SK-N-SH treated with all-trans-retinoic acid at 6 μM for 48 hours (cell line): ENCODE data around the gene RPE.

ENCODE experiments used
- ATAC-seq: fragments of 200-7000 bp; cut with Tn5 transposase; 3 replicates; pipeline ENCODE4 v1.9.1; 2020; ENCODE audit warnings: mild to moderate bottlenecking, moderate library complexity
- BACH2 ChIP-seq: fragments of 250-450 bp; sonication (Bioruptor Pico); IDR thresholded peaks from 2 replicates; pipeline ENCODE4 v1.9.0; 2021; ENCODE audit warnings: mild to moderate bottlenecking, borderline replicate concordance
- CREB5 ChIP-seq: fragments of 250-450 bp; sonication (Bioruptor Pico); IDR thresholded peaks from 2 replicates; pipeline ENCODE4 v1.5.1; 2020; ENCODE audit warnings: low read depth, mild to moderate bottlenecking, moderate library complexity
- CSDC2 ChIP-seq: fragments of 250-450 bp; sonication (Bioruptor Pico); IDR thresholded peaks from 2 replicates; pipeline ENCODE4 v1.5.0; 2020; ENCODE audit warnings: mild to moderate bottlenecking, moderate library complexity
- CSRNP3 ChIP-seq: fragments of 250-450 bp; sonication (Bioruptor Pico); IDR thresholded peaks from 2 replicates; pipeline ENCODE4 v1.5.1; 2021; ENCODE audit warnings: mild to moderate bottlenecking, moderate library complexity
- ESRRG ChIP-seq: fragments of 250-450 bp; sonication (Bioruptor Pico); IDR thresholded peaks from 2 replicates; pipeline ENCODE4 v1.6.1; 2021; ENCODE audit warnings: mild to moderate bottlenecking
- GLIS3 ChIP-seq: fragments of 250-450 bp; sonication (Bioruptor Pico); IDR thresholded peaks from 2 replicates; pipeline ENCODE4 v1.5.0; 2020; ENCODE audit warnings: mild to moderate bottlenecking, moderate library complexity
- ISL1 ChIP-seq: fragments of 250-450 bp; sonication (Bioruptor Pico); IDR thresholded peaks from 2 replicates; pipeline ENCODE4 v2.1.2; 2022; ENCODE audit warnings: mild to moderate bottlenecking, moderate library complexity
- OSR1 ChIP-seq: fragments of 250-450 bp; sonication (Bioruptor Pico); IDR thresholded peaks from 2 replicates; pipeline ENCODE4 v1.8.0; 2022; ENCODE audit warnings: moderate library complexity, mild to moderate bottlenecking, inconsistent platforms
- PATZ1 ChIP-seq: fragments of 250-450 bp; sonication (Bioruptor Pico); IDR thresholded peaks from 2 replicates; pipeline ENCODE4 v1.8.0; 2020; ENCODE audit warnings: mild to moderate bottlenecking, moderate library complexity, borderline replicate concordance
- PPARA ChIP-seq: fragments of 250-450 bp; sonication (Bioruptor Pico); IDR thresholded peaks from 2 replicates; pipeline ENCODE4 v1.5.0; 2020; ENCODE audit warnings: mild to moderate bottlenecking, borderline replicate concordance
- RARB ChIP-seq: fragments of 250-450 bp; sonication (Bioruptor Pico); IDR thresholded peaks from 2 replicates; pipeline ENCODE4 v1.8.0; 2021; ENCODE audit warnings: mild to moderate bottlenecking, moderate library complexity
- SNAI2 ChIP-seq: fragments of 250-450 bp; sonication (Bioruptor Pico); IDR thresholded peaks from 2 replicates; pipeline ENCODE4 v1.5.0; 2020; ENCODE audit warnings: mild to moderate bottlenecking, moderate library complexity
- TCF4 ChIP-seq: fragments of 250-450 bp; sonication (Bioruptor Pico); IDR thresholded peaks from 2 replicates; pipeline ENCODE4 v1.8.0; 2021; ENCODE audit warnings: mild to moderate bottlenecking, moderate library complexity, borderline replicate concordance
- TOX ChIP-seq: fragments of 250-450 bp; sonication (Bioruptor Pico); IDR thresholded peaks from 2 replicates; pipeline ENCODE4 v1.8.0; 2021; ENCODE audit warnings: mild to moderate bottlenecking, moderate library complexity, borderline replicate concordance
- TSHZ2 ChIP-seq: fragments of 250-450 bp; sonication (Bioruptor Pico); IDR thresholded peaks from 2 replicates; pipeline ENCODE4 v1.5.0; 2020; ENCODE audit warnings: mild to moderate bottlenecking, moderate library complexity
- ZC3H10 ChIP-seq: fragments of 250-450 bp; sonication (Bioruptor Pico); IDR thresholded peaks from 2 replicates; pipeline ENCODE4 v1.5.1; 2021; ENCODE audit warnings: mild to moderate bottlenecking, moderate library complexity
- ZFP3 ChIP-seq: fragments of 250-450 bp; sonication (Bioruptor Pico); IDR thresholded peaks from 2 replicates; pipeline ENCODE4 v1.5.0; 2020; ENCODE audit warnings: mild to moderate bottlenecking, moderate library complexity
- ZFP30 ChIP-seq: fragments of 450-650 bp; formaldehyde crosslinking; IDR thresholded peaks from 2 replicates; pipeline ENCODE4 v1.5.0; 2022; ENCODE audit warnings: mild to moderate bottlenecking, moderate library complexity
- ZNF565 ChIP-seq: fragments of 450-650 bp; formaldehyde crosslinking; conservative IDR thresholded peaks from 2 replicates; pipeline ENCODE4 v1.5.0; 2020; ENCODE audit warnings: low read depth, mild to moderate bottlenecking, moderate library complexity
- ZNF70 ChIP-seq: fragments of 450-650 bp; formaldehyde crosslinking; IDR thresholded peaks from 2 replicates; pipeline ENCODE4 v1.5.0; 2020; ENCODE audit warnings: mild to moderate bottlenecking, moderate library complexity
- ZNF8 ChIP-seq: fragments of 450-650 bp; formaldehyde crosslinking; IDR thresholded peaks from 2 replicates; pipeline ENCODE4 v1.5.0; 2020; ENCODE audit warnings: mild to moderate bottlenecking, moderate library complexity
- TF ChIP-seq, protein P1 (sequence below): fragments of 250-450 bp; sonication (Bioruptor Pico); IDR thresholded peaks from 2 replicates; pipeline ENCODE4 v1.8.0; 2021; ENCODE audit warnings: low read depth, mild to moderate bottlenecking, moderate library complexity, borderline replicate concordance

The RPE gene

DNA sequence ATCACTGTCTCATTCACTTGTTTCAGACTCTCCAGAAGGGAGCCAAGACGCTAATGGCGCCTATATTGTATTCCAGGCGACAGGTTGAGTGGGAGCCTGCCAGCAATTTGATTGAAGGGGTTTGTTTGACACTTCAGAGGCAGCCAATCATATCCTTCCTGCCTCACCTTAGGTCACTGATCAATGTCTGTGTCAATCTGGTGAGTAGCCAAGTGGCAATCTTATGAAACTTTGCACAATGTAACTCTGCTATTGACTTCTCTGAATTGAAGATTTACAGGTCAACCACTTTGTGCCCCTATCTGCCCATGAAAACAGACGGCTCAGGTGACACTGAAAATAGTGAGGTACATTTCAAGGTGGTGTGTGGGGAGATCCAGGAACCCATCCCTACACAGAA, 32.7 kb upstream of the RPE start (continued):
- no peak for TF ChIP-seq ZC3H10

GRCh38 chr2:209970271-209970670, 32.2 kb upstream of the RPE start:
- TF ChIP-seq BACH2 (CRISPR knock-in tag) (no peak), CSDC2 (CRISPR knock-in tag) (no peak), ZNF565 (CRISPR knock-in tag) (no peak), TOX (no peak), ZNF70 (no peak), ZFP3 (no peak)
- no peak for ATAC-seq

GRCh38 chr2:209970711-209971110, 31.7 kb upstream of the RPE start:
- no peak for TF ChIP-seq PPARA (CRISPR knock-in tag)
- no peak for TF ChIP-seq TOX
- no peak for TF ChIP-seq CSDC2 (CRISPR knock-in tag)
- ATAC-seq: no peak

GRCh38 chr2:209973328-209973727, 29.1 kb upstream of the RPE start:
- TF ChIP-seq GLIS3 (CRISPR knock-in tag) (no peak), TCF4 (CRISPR knock-in tag) (no peak), BACH2 (CRISPR knock-in tag) (no peak), PATZ1 (no peak), ISL1 (CRISPR knock-in tag) (no peak), TSHZ2 (CRISPR knock-in tag) (no peak), ZFP30 (CRISPR knock-in tag) (no peak), CREB5 (no peak), ZC3H10 (no peak), ZFP3 (no peak), RARB (CRISPR knock-in tag) (no peak)
- ATAC-seq: peak; percentile 47

DNA sequence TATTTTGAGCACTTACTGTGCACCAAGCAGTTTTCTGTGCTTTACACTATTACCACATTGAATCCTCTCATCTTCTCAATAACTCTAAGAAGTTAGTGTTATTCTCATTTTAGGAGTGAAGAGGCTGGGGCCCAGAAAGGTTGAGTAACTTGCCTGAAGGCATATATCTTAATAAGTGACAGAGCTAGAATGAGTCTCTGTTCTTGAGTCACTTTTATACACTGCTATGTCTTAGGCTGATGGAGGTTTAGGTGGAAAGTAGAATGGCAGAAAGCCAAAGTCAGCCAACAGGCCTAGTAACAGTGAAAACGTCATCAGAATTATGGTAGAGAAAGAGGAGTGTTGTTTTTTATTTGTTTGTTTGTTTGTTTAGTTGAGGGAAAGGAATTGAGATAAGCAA, 27.9 kb upstream of the RPE start:
- ATAC-seq: no peak
- no peak for TF ChIP-seq ZNF565 (CRISPR knock-in tag)
- TF ChIP-seq CREB5: no peak
- TF ChIP-seq OSR1 (CRISPR knock-in tag): no peak
- no peak for TF ChIP-seq CSRNP3 (CRISPR knock-in tag)
- TF ChIP-seq ZC3H10: no peak
- TF ChIP-seq ZFP3: no peak
- no peak for TF ChIP-seq ESRRG (CRISPR knock-in tag)
- no peak for TF ChIP-seq ZNF8 (CRISPR knock-in tag)
- no peak for TF ChIP-seq PATZ1
- no peak for TF ChIP-seq RARB (CRISPR knock-in tag)
- TF ChIP-seq, protein P1, sequence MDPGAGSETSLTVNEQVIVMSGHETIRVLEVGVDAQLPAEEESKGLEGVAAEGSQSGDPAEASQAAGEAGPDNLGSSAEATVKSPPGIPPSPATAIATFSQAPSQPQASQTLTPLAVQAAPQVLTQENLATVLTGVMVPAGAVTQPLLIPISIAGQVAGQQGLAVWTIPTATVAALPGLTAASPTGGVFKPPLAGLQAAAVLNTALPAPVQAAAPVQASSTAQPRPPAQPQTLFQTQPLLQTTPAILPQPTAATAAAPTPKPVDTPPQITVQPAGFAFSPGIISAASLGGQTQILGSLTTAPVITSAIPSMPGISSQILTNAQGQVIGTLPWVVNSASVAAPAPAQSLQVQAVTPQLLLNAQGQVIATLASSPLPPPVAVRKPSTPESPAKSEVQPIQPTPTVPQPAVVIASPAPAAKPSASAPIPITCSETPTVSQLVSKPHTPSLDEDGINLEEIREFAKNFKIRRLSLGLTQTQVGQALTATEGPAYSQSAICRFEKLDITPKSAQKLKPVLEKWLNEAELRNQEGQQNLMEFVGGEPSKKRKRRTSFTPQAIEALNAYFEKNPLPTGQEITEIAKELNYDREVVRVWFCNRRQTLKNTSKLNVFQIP (CRISPR knock-in tag): no peak
- no peak for TF ChIP-seq GLIS3 (CRISPR knock-in tag)
- no peak for TF ChIP-seq TOX
- TF ChIP-seq BACH2 (CRISPR knock-in tag): no peak
- no peak for TF ChIP-seq SNAI2 (CRISPR knock-in tag)
- TF ChIP-seq, all 23 proteins: peak for 0
